Cardiac fibroblast (primary cell): ENCODE results near the gene TMEM185B.
A peak's percentile ranks its signal among the peaks of the same experiment; 100 is the strongest.

Source experiments
- DNase-seq, 2 donors: peaks; one replicate each; pipeline versions ENCODE4 v3.0.0 to v3.0.0-alpha.2; 2010; ENCODE audit warnings: low read depth in 2 of 2
- H3K4me3 ChIP-seq, 2 donors: replicated peaks in 1 of 2; 1 replicate in 1 of 2; 2 replicates in 1 of 2; pipeline ENCODE4 v1.5.1; 2011; ENCODE audit warnings: low read depth in 2 of 2, low read length in 2 of 2, mild to moderate bottlenecking in 2 of 2, moderate library complexity in 1 of 2
- CTCF ChIP-seq: IDR thresholded peaks from one replicate; pipeline ENCODE4 v1.5.1; 2011; ENCODE audit warnings: low read depth, mild to moderate bottlenecking, low read length, inconsistent platforms

The TMEM185B gene

GRCh38 chr2:120223034-120223912 lies at the start of gene TMEM185B:
TMEM185B (minus strand) TSS chr2:120223400; CDS start chr2:120222976, 424 bp downstream.
- peak within 1 kb of the TSS; percentile 61 to 65 for H3K4me3 ChIP-seq
- DNase-seq = peak; percentile 84 to 88
- peak; percentile 24 for TF ChIP-seq CTCF

GRCh38 chr2:120271711-120272379 lies 48.6 kb upstream of the TMEM185B start:
- no peak overlapping the region for H3K4me3 ChIP-seq
- DNase-seq = no peak
- no peak for TF ChIP-seq CTCF

- no peak for DNase-seq
- TF ChIP-seq CTCF = no peak
- H3K4me3 ChIP-seq = no peak overlapping the region
Measured at GRCh38 chr2:120269816-120270215, 46.6 kb upstream of the TMEM185B start.

- no peak for TF ChIP-seq CTCF
- no peak for DNase-seq
- no peak overlapping the region for H3K4me3 ChIP-seq
Measured at GRCh38 chr2:120269076-120269744, 46.0 kb upstream of the TMEM185B start.

GRCh38 chr2:120267348-120267747 lies 44.1 kb upstream of the TMEM185B start:
- TF ChIP-seq CTCF = no peak
- DNase-seq = no peak
- H3K4me3 ChIP-seq = no peak overlapping the region

GRCh38 chr2:120265006-120265405 lies 41.8 kb upstream of the TMEM185B start:
- H3K4me3 ChIP-seq = no peak overlapping the region
- no peak for TF ChIP-seq CTCF

More at GRCh38 chr2:120265006-120265405, 41.8 kb upstream of the TMEM185B start:
- DNase-seq = no peak
